Esophagus (tissue), 2 donors: ENCODE results near the gene DEPP1. TPM values are rescaled to one million over a fixed set of nuclear protein-coding genes. Genes with fewer than 3 reads are reported as not detected.

Experiments
- H3K27ac ChIP-seq, 2 donors: one replicate each; pipeline ENCODE4 v1.5.1; 2013; ENCODE audit warnings: low read depth in 2 of 2, mild to moderate bottlenecking in 2 of 2, inconsistent platforms in 1 of 2, low read length in 1 of 2, moderate library complexity in 1 of 2
- H3K27me3 ChIP-seq, 2 donors: one replicate each; pipeline ENCODE4 v1.6.1; 2013; ENCODE audit warnings: low read length in 2 of 2, control low read depth in 1 of 2, mild to moderate bottlenecking in 1 of 2; ENCODE audit not compliant: insufficient read depth in 2 of 2, control insufficient read depth in 1 of 2
- H3K36me3 ChIP-seq, 2 donors: one replicate each; pipeline ENCODE4 v1.6.1; 2013; ENCODE audit warnings: low read length in 1 of 2; ENCODE audit not compliant: control insufficient read depth in 2 of 2, insufficient read depth in 2 of 2
- H3K4me1 ChIP-seq, 2 donors: one replicate each; pipeline ENCODE4 v1.6.1; 2013; ENCODE audit warnings: low read length in 1 of 2; ENCODE audit not compliant: control insufficient read depth in 2 of 2, insufficient read depth in 2 of 2
- H3K4me3 ChIP-seq, 2 donors: one replicate each; pipeline ENCODE4 v1.5.1; 2013; ENCODE audit warnings: low read length in 2 of 2, mild to moderate bottlenecking in 2 of 2, low read depth in 1 of 2, moderate library complexity in 1 of 2
- H3K9me3 ChIP-seq, 2 donors: one replicate each; pipeline ENCODE4 v1.6.1; 2013; ENCODE audit warnings: mild to moderate bottlenecking in 2 of 2, low read depth in 1 of 2, low read length in 1 of 2, moderate library complexity in 1 of 2; ENCODE audit not compliant: control insufficient read depth in 2 of 2, insufficient read depth in 1 of 2
- WGBS, 2 donors: extraction: QIAGEN DNeasy Blood & Tissue Kit; methylation state at CpG; one replicate each; pipeline ENCODE4 v1.1.7; 2013; 5-methylcytosine and 5-hydroxymethylcytosine counted together
- polyA plus RNA-seq, 2 donors: library from polyadenylated mRNA; stranded (reverse); fragments of 200-250 nt; gene quantifications; one replicate each; pipeline ENCODE4 v1.2.3, GENCODE V29; 2013
- donor health status: healthy with polysubstance abuse.
- donor health status: Bipolar disorder and iron deficiency.

The DEPP1 gene
- polyA plus RNA-seq, 2 donors = 7.7 to 29.0 TPM

DNA sequence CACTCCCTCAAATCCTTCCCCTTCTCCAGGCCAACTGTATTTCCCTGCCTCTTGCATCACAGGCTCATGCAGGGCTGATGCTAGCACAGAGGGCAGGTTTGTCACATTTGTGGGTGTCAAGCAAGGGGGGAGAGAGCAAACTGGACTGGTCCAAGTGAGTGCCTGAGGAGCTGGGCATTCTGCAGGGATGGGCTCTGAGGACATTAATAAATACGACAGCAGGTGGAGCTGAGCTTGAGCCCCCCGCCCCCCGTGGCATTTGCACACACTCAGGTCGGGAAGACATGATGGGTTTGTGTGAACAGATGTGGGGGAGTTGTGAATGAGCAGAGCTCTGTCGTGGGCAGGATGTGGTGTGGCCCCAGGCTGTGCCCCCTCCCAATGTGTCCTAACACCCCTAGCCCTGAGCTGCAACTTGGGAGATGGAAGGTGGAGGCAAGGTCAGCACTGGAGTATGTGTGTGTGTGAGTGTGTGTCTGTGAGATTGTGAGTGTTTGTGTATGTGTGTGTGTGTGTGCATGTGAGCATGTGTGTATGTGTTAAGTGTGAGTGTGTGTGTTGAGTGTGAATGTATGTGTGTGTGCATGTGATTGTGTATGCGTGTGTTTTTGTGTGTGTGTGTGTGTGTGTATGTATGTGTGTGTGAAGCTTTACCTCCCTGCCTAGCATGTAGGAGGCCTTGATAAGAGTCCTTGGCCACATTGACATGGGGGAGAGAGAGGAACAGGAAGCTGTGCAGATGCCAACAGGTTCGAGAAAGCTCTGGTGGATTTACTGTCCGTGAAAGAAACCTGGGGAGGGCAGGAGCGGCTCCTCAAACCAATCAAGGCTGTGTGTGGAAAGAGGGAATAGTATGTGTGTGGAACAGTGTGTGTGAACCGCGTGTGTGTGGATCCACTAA lies 9.9 kb downstream of the DEPP1 start:
- Histone ChIP-seq H3K4me1 (peaks cover 0 to 9% of the 10 kb centered on the region in 2 donors), H3K4me3 (no peak overlapping the region), H3K27me3 (no peaks in the 10 kb centered on the region), H3K36me3 (peaks cover 0 to 8% of the 10 kb centered on the region in 2 donors), H3K9me3 (peaks cover 0 to 2% of the 10 kb centered on the region in 2 donors), H3K27ac (no peak overlapping the region)
- WGBS, 2 donors = 78 to 82% methylated on average over 11 of the region's 11 CpGs

DNA sequence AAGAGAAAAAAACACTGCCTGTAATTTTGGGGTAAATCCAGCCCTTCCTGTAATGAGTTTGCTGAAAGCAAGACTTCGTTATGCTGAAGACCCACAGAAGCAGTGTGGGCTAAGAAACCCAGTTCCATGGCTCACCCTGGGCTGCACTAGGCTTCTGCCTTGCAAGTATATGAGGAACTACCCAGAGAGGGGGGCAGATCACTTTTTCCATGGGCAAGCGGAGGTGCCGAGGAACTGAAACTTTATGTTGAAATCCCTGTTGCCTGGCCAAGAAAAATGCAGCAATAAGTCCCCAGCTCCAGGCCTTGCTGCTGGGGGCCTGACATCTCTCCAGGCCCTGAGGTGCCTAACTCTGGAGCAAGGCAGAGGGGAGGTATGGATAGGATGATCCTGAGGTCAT lies 10.5 kb downstream of the DEPP1 start:
- Histone ChIP-seq H3K9me3 (peaks cover 0 to 2% of the 10 kb centered on the region in 2 donors), H3K27ac (peak overlapping the region in 1 of 2 donors; percentile 4), H3K27me3 (no peaks in the 10 kb centered on the region), H3K4me1 (peaks cover 0 to 9% of the 10 kb centered on the region in 2 donors), H3K36me3 (peaks cover 0 to 8% of the 10 kb centered on the region in 2 donors), H3K4me3 (no peak overlapping the region)
- 43 to 59% methylated on average over 3 of the region's 3 CpGs for WGBS, 2 donors

DNA sequence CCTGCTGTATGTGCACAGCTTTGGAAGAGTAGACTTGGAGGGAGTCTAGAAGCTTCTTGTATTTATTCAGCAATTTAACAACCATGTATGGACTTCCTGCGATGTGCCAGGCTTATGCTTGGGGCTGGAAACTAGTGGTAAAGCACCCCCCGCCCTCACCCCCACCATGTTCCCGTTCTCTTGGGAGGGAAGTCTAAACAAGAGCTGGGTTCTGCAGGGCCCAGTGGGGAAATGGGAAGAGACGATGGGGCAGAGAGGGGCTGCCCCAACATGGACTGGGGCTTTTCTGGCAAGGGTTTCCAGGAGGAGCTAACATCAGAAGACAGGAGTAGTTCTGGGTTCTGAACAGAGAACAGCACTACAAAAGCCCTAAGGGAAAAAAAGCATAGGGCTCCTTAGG lies 11.0 kb downstream of the DEPP1 start:
- Histone ChIP-seq H3K27me3 (no peaks in the 10 kb centered on the region), H3K4me1 (peaks cover 0 to 9% of the 10 kb centered on the region in 2 donors), H3K9me3 (peaks cover 0 to 2% of the 10 kb centered on the region in 2 donors), H3K27ac (peak overlapping the region; percentile 1 to 4), H3K4me3 (no peak overlapping the region), H3K36me3 (peaks cover 0 to 8% of the 10 kb centered on the region in 2 donors)
- 72% methylated on average over 4 of the region's 4 CpGs for WGBS, 2 donors

DNA sequence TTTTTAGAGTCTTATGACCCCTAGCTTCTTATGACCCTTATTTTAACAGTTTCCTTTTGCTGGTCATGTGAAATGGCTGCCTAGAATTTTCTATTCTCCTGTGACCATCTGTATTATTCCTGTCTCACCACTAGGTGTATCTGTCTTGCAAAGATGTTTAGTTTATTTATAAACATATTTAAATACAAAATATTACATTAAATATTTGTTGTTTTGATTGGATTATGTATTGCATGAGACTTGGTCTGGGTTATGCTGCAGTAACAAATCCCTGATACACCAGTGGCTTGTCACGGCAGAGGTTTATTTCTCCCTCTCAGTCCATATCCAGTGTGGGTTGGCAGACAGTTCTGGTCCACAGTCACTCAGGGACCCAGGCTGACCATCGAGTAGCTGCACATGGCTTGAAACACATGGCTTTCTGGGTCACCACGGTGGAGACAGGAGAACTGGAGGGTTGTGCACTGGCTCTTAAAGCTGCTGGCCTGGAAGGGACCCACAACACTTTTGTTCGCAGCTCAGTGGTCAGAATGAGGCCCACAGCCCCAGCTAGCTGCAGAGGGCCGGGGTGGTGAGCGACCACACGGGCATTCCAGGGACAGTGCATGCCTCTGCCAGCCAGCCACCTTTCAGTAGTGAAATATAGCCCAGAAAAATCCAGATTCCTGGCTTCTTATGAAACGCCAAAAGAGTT lies 11.6 kb downstream of the DEPP1 start:
- H3K27ac ChIP-seq = no peak overlapping the region

DNA sequence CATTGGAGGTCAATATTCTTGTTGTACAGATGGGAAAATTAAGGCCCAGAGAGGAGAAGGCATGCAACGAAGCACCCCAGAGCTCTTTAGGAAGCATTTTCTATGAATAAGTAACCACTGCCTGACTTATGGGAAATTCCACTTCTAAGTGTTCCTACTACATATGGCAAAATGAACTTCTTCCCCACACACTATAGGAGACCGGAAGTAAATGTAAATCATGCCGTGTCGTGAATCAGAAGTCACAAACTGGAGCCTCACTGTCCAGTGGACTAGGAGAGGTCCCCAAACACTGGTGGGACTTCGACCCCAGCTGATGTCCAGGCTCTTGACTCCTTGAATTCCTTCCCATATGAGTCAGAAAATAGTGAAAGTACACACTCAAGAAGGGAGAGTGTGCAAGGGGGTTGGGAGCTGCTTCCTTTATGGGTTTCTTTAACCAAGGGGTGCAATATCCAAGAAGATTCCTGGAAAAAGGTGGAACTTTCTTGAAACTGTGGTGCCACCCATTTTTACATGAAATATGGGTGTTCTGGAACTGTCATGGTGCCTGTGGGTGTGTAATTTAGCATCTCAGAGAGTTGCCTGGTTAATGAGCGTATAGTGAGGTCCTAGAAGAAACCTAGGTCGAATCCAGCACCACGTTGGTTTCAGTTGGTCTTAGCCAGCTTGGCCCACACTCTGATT lies 12.3 kb downstream of the DEPP1 start:
- peaks cover 0 to 2% of the 10 kb centered on the region in 2 donors for H3K9me3 ChIP-seq
- 71 to 76% methylated on average over 8 of the region's 8 CpGs for WGBS, 2 donors
- no peaks in the 10 kb centered on the region for H3K27me3 ChIP-seq
- H3K27ac ChIP-seq = no peak overlapping the region
- H3K36me3 ChIP-seq = peaks cover 0 to 8% of the 10 kb centered on the region in 2 donors
- no peak overlapping the region for H3K4me3 ChIP-seq
- peaks cover 4 to 9% of the 10 kb centered on the region in 2 donors for H3K4me1 ChIP-seq

More for the DNA sequence above, 11.6 kb downstream of the DEPP1 start:
- Histone ChIP-seq H3K4me1 (peaks cover 2 to 9% of the 10 kb centered on the region in 2 donors), H3K36me3 (peaks cover 0 to 8% of the 10 kb centered on the region in 2 donors), H3K27me3 (no peaks in the 10 kb centered on the region), H3K9me3 (peaks cover 0 to 2% of the 10 kb centered on the region in 2 donors), H3K4me3 (no peak overlapping the region)
- WGBS, 2 donors = 87 to 91% methylated on average over 8 of the region's 8 CpGs

DNA sequence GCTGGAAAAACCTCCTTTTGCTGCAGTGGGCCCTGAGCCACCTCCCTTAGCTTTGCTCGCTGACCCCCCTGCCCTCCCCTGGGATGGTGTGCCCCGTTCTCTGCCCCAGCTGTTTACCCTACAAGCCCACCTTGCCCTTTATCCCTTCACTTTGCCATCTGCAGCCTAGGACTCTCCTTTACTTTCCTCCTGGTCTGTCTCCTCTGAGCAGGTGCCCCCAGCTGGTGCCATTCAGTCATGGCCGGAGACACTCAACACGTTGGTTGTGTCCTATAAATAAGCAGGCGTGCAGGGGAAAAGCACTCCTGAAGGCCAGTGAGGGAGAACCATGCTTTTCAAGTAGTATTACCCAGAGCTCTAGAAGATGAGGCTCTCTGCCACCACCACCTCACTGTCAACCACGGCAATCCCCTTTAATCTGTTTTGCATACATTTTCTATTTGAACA lies 12.9 kb downstream of the DEPP1 start:
- Histone ChIP-seq H3K4me1 (peaks cover 4 to 9% of the 10 kb centered on the region in 2 donors), H3K27me3 (no peaks in the 10 kb centered on the region), H3K4me3 (no peak overlapping the region), H3K36me3 (peaks cover 0 to 7% of the 10 kb centered on the region in 2 donors), H3K27ac (no peak overlapping the region), H3K9me3 (peaks cover 0 to 2% of the 10 kb centered on the region in 2 donors)
- 75 to 87% methylated on average over 6 of the region's 6 CpGs for WGBS, 2 donors

DNA sequence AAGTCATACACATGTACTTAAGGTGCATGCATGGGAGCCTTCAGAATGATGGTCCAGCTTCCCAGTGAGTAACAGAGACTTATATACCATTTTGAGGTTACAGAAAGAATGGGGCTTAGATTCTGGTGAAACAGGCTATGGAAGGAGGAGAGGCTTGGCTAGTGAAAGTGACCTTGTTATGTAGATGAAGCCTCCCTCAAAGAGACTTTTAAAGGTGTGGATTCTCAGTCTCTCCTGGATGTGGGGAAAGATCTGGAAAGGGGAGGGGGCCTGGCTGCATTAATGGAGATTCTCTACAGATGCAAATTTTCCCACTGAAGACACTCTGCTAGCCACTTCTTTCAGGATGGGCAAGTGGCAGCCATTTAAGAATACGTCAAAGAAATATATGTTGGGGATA lies 13.5 kb downstream of the DEPP1 start:
- Histone ChIP-seq H3K27ac (no peak overlapping the region), H3K27me3 (no peaks in the 10 kb centered on the region), H3K4me3 (no peak overlapping the region), H3K4me1 (peaks cover 4 to 9% of the 10 kb centered on the region in 2 donors), H3K9me3 (peaks cover 0 to 2% of the 10 kb centered on the region in 2 donors), H3K36me3 (peaks cover 0 to 4% of the 10 kb centered on the region in 2 donors)
- 93 to 95% methylated on average over 1 of the region's 1 CpG for WGBS, 2 donors

DNA sequence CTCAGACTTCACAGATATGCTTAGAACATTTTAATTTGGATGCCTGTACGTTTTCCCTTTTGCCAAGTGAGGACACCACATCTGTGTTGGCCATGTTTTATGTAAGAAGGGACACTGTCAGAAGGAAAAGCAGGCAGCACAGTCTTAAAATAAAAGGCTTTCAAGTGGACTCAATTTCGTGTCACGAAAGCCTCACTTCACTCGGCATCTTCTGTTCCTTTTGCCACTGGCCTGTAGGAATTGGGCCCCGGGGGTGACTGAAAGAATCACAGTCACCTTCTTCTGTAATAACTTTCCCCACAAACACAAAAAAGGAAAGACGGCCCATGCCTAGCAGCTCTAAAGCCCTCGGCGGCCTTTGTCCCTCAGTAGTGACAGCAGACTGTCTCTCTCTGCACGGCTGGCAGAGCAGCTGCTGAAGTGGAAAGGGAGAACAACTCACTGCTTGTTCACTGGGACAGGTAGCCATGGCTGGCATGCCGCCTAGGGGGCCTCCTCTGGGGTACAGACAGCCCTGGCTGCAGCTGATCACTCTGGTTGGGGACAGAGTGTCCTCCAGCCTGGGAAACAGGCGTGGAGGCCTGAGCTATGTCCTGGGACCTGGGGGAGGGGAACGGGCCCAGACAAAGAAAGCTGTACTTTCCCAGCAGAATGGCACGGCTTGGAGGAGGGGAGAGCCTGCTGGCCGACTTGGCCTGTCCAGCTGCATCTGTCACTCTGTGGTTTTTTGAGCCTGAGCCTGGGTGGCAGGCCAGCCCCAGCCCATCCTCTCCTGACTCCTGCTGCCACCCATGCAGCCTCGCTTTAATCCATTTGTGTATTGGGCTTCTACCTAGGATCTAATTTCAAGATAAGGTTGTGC lies 14.6 kb downstream of the DEPP1 start:
- Histone ChIP-seq H3K9me3 (peaks cover 0 to 2% of the 10 kb centered on the region in 2 donors), H3K27ac (peak overlapping the region in 1 of 2 donors; percentile 30), H3K27me3 (no peaks in the 10 kb centered on the region), H3K4me3 (no peak overlapping the region), H3K4me1 (peaks cover 4 to 11% of the 10 kb centered on the region in 2 donors), H3K36me3 (no peaks in the 10 kb centered on the region)
- WGBS, 2 donors = 68 to 74% methylated on average over 15 of the region's 15 CpGs
